ENCODE results near the gene DYTN.

- TF ChIP-seq CTCF (conservative IDR thresholded peaks at IDR 0.05; ENCODE audit: low read length) (no peak), EZH2phosphoT487 (IDR thresholded peaks at IDR 0.05; ENCODE audit: borderline replicate concordance, low read depth, low read length) (no peak)
Observed at GRCh38 chr2:206696910-206697309, 21.3 kb downstream of the DYTN start.
